ENCODE data around the gene GGA3.

GRCh38 chr17:75307957-75308731 lies 46.7 kb upstream of the GGA3 start:
- no peak for TF ChIP-seq POLR2AphosphoS5 (IDR thresholded peaks at IDR 0.05; ENCODE audit: low read depth, low read length)
- TF ChIP-seq POLR2A (IDR thresholded peaks at IDR 0.05; ENCODE audit: low read depth, low read length) = no peak
- TF ChIP-seq TAF1 (IDR thresholded peaks at IDR 0.05; ENCODE audit: low read depth, low read length) = no peak
- no peak for TF ChIP-seq SPI1 (IDR thresholded peaks at IDR 0.05; ENCODE audit: low read depth, low read length)
- no peak for TF ChIP-seq PAX5 (IDR thresholded peaks at IDR 0.05; ENCODE audit: insufficient read depth, low read length, severe bottlenecking)
- TF ChIP-seq POU2F2 (IDR thresholded peaks at IDR 0.05; ENCODE audit: low read depth, low read length) = no peak

Data from GM12891 (cell line).